ENCODE measurements around the gene SAMD4B. TPM values are rescaled to one million over a fixed set of nuclear protein-coding genes. Genes with fewer than 3 reads are reported as not detected.
"Not testable (repeated sequence)": the region's sequence is repeated elsewhere in the genome, so short reads cannot be mapped to it uniquely, and the experiment has no call there.

SAMD4B gene
- total and polyA plus RNA-seq, 4 donors, result 77.6 to 103 (median 86.8) TPM

DNA sequence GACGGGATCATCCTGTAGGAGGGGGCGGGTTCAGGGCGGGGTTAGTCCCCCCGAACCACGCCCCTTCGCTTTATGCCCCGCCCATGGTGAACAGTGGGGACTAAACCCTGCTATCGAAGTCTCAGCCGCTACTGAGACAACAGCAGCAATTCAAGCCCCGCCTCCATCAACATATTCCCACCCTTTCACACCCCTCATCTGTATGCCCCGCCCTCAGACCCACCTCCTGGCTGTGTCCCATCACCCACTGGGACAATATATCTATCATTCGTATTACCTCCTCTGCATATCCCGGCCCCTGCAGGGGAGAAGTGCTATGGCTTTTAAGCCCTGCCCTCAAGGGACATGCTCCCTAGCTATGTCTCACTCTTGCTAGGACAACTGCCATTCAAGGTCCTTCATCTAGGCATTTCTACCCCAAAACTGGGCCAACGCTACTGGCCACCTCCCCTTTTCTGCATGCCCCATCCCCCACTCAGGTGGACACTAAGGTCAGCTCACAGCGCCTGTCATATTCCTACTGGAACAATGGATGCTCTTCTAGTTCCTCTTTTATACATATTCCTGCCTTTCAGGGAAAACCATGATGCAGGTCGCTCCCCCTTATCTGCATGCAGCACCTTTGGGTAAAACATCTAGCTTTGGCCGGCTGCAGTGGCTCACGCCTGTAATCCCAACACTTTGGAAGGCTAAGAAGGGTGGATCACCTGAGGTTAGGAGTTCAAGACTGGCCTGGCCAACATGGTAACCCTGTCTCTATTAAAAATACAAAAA lies 33.5 kb upstream of the SAMD4B start:
- TF ChIP-seq, protein P1, sequence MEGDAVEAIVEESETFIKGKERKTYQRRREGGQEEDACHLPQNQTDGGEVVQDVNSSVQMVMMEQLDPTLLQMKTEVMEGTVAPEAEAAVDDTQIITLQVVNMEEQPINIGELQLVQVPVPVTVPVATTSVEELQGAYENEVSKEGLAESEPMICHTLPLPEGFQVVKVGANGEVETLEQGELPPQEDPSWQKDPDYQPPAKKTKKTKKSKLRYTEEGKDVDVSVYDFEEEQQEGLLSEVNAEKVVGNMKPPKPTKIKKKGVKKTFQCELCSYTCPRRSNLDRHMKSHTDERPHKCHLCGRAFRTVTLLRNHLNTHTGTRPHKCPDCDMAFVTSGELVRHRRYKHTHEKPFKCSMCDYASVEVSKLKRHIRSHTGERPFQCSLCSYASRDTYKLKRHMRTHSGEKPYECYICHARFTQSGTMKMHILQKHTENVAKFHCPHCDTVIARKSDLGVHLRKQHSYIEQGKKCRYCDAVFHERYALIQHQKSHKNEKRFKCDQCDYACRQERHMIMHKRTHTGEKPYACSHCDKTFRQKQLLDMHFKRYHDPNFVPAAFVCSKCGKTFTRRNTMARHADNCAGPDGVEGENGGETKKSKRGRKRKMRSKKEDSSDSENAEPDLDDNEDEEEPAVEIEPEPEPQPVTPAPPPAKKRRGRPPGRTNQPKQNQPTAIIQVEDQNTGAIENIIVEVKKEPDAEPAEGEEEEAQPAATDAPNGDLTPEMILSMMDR (IDR thresholded peaks at IDR 0.05; ENCODE audit: control extremely low read depth, extremely low read depth), result no peak
- ATAC-seq (ENCODE audit: insufficient read depth, low FRiP score) (no peak), DNase-seq (no peak)
- Histone ChIP-seq H3K4me1 (ENCODE audit: control insufficient read depth in 5 of 5, insufficient read depth in 5 of 5, low read length in 5 of 5) (peaks cover 0 to 12% (median 0%) of the 10 kb centered on the region in 5 donors), H3K9me3 (ENCODE audit: control insufficient read depth in 4 of 4, insufficient read depth in 3 of 4, low read length in 3 of 4) (no peaks in the 10 kb centered on the region), H3K27ac (ENCODE audit: low read depth in 1 of 2, low read length in 1 of 2) (no peak overlapping the region), H3K36me3 (ENCODE audit: control insufficient read depth in 4 of 4, insufficient read depth in 4 of 4, low read length in 4 of 4) (peaks cover 0 to 3% (median 0%) of the 10 kb centered on the region in 4 donors), H3K4me3 (no peak overlapping the region), H3K9ac (ENCODE audit: insufficient read depth in 1 of 2, low read length in 2 of 2) (no peak overlapping the region), H3K27me3 (ENCODE audit: control insufficient read depth in 3 of 3, insufficient read depth in 3 of 3, low read length in 2 of 3) (peaks cover 0 to 42% (median 31%) of the 10 kb centered on the region in 3 donors)
- 74 to 75% methylated on average over 18 of the region's 18 CpGs for WGBS, 2 donors

DNA sequence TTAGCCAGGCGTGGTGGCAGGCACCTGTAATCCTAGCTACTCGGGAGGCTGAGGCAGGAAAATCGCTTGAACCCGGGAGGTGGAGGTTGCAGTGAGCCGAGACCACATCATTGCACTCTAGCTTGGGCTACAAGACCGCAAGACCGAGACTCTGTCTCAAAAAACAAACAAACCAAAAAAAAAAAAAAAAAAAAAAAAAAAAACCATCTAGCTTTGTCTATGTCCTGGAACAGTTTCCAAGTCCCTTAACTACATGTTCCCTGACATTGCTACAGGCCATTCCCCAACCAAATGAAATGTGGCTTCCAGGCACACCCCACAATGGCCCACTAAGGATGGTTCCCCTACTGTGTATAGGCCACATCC lies 32.9 kb upstream of the SAMD4B start:
- not testable (repeated sequence) for H3K9ac ChIP-seq (ENCODE audit: insufficient read depth in 1 of 2, low read length in 2 of 2); DNase-seq; H3K27ac ChIP-seq (ENCODE audit: low read depth in 1 of 2, low read length in 1 of 2); H3K4me3 ChIP-seq; ATAC-seq (ENCODE audit: insufficient read depth, low FRiP score); H3K36me3 ChIP-seq (ENCODE audit: control insufficient read depth in 4 of 4, insufficient read depth in 4 of 4, low read length in 4 of 4); H3K9me3 ChIP-seq (ENCODE audit: control insufficient read depth in 4 of 4, insufficient read depth in 3 of 4, low read length in 3 of 4)
- 95 to 97% methylated on average over 7 of the region's 7 CpGs for WGBS, 2 donors
- H3K27me3 ChIP-seq (ENCODE audit: control insufficient read depth in 3 of 3, insufficient read depth in 3 of 3, low read length in 2 of 3), result peaks cover 0 to 42% (median 31%) of the 10 kb centered on the region in 3 donors
- peaks cover 0 to 12% (median 0%) of the 10 kb centered on the region in 5 donors for H3K4me1 ChIP-seq (ENCODE audit: control insufficient read depth in 5 of 5, insufficient read depth in 5 of 5, low read length in 5 of 5)

DNA sequence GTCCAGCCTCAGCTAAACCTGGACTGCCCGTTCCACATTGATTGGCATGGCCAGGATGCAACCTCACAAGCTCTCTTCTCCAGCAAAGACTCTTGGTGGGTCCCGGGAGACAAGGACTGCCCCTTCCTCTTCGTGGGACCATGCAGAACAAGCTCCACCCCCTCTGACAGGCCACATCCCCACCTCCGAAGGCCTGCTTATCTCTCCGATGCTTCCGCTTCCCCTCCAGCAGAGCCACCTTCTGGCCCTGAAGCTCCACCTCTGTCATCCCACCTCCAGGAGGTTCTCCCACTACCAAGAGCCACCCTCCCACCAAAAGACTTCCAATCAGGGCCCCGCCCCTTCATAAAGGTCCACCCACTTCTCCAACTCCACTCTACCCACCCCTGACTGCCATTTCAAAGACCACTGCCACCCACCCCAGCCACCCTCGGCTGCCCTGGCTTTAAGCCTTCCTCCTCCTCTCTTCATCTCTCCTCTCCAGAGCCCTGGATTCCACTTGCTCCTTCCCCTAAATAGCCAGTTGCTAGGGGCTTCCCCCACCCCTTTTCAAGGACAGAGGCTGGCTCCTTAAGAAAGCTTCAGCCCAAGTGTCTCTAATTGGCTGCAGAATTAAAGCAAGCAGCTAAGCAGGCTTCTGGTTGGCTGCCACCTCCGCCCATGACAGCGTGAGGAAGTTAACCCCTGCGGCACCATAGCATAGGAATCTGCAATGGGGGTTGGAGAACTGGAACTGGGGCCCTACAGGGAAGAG lies 31.5 kb upstream of the SAMD4B start:
- H3K36me3 ChIP-seq (ENCODE audit: control insufficient read depth in 4 of 4, insufficient read depth in 4 of 4, low read length in 4 of 4), result peaks cover 0 to 14% (median 0%) of the 10 kb centered on the region in 4 donors
- no peaks in the 10 kb centered on the region for H3K9me3 ChIP-seq (ENCODE audit: control insufficient read depth in 4 of 4, insufficient read depth in 3 of 4, low read length in 3 of 4)
- ATAC-seq (ENCODE audit: insufficient read depth, low FRiP score) (no peak), DNase-seq (peak; percentile 41 to 50 (median 46))
- H3K4me3 ChIP-seq, result no peak overlapping the region
- H3K9ac ChIP-seq (ENCODE audit: insufficient read depth in 1 of 2, low read length in 2 of 2), result no peak overlapping the region
- TF ChIP-seq, protein P1 (IDR thresholded peaks at IDR 0.05; ENCODE audit: control extremely low read depth, extremely low read depth), result no peak
- H3K4me1 ChIP-seq (ENCODE audit: control insufficient read depth in 5 of 5, insufficient read depth in 5 of 5, low read length in 5 of 5), result peaks cover 0 to 12% (median 0%) of the 10 kb centered on the region in 5 donors
- WGBS, 2 donors, result 63 to 70% methylated on average over 11 of the region's 11 CpGs
- peaks cover 0 to 30% (median 20%) of the 10 kb centered on the region in 3 donors for H3K27me3 ChIP-seq (ENCODE audit: control insufficient read depth in 3 of 3, insufficient read depth in 3 of 3, low read length in 2 of 3)
- no peak overlapping the region for H3K27ac ChIP-seq (ENCODE audit: low read depth in 1 of 2, low read length in 1 of 2)
